ENCODE results near the gene SMARCAL1. TPM values are rescaled to one million over a fixed set of nuclear protein-coding genes. Genes with fewer than 3 reads are reported as not detected.

Gene SMARCAL1
- total and polyA plus RNA-seq, 2 of the 13 experiments (the other 11 are each of a cell fraction or from before 2014, with no cell fraction given): 12.7 to 21.3 TPM

GRCh38 chr2:216371721-216372702, 40.3 kb upstream of the SMARCAL1 start, which contains the start of gene MARCHF4 (continued):
- TF ChIP-seq, protein P1, sequence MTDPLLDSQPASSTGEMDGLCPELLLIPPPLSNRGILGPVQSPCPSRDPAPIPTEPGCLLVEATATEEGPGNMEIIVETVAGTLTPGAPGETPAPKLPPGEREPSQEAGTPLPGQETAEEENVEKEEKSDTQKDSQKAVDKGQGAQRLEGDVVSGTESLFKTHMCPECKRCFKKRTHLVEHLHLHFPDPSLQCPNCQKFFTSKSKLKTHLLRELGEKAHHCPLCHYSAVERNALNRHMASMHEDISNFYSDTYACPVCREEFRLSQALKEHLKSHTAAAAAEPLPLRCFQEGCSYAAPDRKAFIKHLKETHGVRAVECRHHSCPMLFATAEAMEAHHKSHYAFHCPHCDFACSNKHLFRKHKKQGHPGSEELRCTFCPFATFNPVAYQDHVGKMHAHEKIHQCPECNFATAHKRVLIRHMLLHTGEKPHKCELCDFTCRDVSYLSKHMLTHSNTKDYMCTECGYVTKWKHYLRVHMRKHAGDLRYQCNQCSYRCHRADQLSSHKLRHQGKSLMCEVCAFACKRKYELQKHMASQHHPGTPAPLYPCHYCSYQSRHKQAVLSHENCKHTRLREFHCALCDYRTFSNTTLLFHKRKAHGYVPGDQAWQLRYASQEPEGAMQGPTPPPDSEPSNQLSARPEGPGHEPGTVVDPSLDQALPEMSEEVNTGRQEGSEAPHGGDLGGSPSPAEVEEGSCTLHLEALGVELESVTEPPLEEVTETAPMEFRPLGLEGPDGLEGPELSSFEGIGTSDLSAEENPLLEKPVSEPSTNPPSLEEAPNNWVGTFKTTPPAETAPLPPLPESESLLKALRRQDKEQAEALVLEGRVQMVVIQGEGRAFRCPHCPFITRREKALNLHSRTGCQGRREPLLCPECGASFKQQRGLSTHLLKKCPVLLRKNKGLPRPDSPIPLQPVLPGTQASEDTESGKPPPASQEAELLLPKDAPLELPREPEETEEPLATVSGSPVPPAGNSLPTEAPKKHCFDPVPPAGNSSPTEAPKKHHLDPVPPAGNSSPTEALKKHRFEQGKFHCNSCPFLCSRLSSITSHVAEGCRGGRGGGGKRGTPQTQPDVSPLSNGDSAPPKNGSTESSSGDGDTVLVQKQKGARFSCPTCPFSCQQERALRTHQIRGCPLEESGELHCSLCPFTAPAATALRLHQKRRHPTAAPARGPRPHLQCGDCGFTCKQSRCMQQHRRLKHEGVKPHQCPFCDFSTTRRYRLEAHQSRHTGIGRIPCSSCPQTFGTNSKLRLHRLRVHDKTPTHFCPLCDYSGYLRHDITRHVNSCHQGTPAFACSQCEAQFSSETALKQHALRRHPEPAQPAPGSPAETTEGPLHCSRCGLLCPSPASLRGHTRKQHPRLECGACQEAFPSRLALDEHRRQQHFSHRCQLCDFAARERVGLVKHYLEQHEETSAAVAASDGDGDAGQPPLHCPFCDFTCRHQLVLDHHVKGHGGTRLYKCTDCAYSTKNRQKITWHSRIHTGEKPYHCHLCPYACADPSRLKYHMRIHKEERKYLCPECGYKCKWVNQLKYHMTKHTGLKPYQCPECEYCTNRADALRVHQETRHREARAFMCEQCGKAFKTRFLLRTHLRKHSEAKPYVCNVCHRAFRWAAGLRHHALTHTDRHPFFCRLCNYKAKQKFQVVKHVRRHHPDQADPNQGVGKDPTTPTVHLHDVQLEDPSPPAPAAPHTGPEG (CRISPR knock-in tag; IDR thresholded peaks at IDR 0.05): peak; percentile 52; the same call in 1 of the 2 replicates
- TF ChIP-seq ZNF703 (CRISPR knock-in tag; IDR thresholded peaks at IDR 0.05; ENCODE audit: borderline replicate concordance) (no peak), ZEB1 (IDR thresholded peaks at IDR 0.05; ENCODE audit: insufficient replicate concordance, low read depth) (no peak), KLF6 (CRISPR knock-in tag; IDR thresholded peaks at IDR 0.05) (peak; percentile 99), HNRNPLL (IDR thresholded peaks at IDR 0.05; ENCODE audit: low read depth, low read length, poor library complexity, severe bottlenecking) (peak; percentile 72), KDM1A (CRISPR knock-in tag; IDR thresholded peaks at IDR 0.05) (no peak), GATAD1 (CRISPR knock-in tag; IDR thresholded peaks at IDR 0.05) (peak; percentile 62), NAIF1 (CRISPR knock-in tag; IDR thresholded peaks at IDR 0.05; ENCODE audit: borderline replicate concordance) (0 out of 2 replicates have a peak, but pooled peaks have one; percentile 72), ZNF460 (CRISPR knock-in tag; IDR thresholded peaks at IDR 0.05; ENCODE audit: borderline replicate concordance) (no peak), ZFP62 (CRISPR knock-in tag; IDR thresholded peaks at IDR 0.05) (no peak), HMG20B (CRISPR knock-in tag; conservative IDR thresholded peaks at IDR 0.05) (peak; percentile 80; the same call in 1 of the 2 replicates), TEAD3 (CRISPR knock-in tag; optimal IDR thresholded peaks at IDR 0.05; ENCODE audit: borderline replicate concordance) (no peak), GTF2F1 (IDR thresholded peaks at IDR 0.05; ENCODE audit: low read length) (no peak), TRIM24 (CRISPR knock-in tag; IDR thresholded peaks at IDR 0.05) (no peak), ZNF629 (CRISPR knock-in tag; conservative IDR thresholded peaks at IDR 0.05) (no peak), SP140L (CRISPR knock-in tag; IDR thresholded peaks at IDR 0.05; ENCODE audit: borderline replicate concordance) (peak; percentile 70; the same call in 1 of the 2 replicates)
- TF ChIP-seq, protein P2, sequence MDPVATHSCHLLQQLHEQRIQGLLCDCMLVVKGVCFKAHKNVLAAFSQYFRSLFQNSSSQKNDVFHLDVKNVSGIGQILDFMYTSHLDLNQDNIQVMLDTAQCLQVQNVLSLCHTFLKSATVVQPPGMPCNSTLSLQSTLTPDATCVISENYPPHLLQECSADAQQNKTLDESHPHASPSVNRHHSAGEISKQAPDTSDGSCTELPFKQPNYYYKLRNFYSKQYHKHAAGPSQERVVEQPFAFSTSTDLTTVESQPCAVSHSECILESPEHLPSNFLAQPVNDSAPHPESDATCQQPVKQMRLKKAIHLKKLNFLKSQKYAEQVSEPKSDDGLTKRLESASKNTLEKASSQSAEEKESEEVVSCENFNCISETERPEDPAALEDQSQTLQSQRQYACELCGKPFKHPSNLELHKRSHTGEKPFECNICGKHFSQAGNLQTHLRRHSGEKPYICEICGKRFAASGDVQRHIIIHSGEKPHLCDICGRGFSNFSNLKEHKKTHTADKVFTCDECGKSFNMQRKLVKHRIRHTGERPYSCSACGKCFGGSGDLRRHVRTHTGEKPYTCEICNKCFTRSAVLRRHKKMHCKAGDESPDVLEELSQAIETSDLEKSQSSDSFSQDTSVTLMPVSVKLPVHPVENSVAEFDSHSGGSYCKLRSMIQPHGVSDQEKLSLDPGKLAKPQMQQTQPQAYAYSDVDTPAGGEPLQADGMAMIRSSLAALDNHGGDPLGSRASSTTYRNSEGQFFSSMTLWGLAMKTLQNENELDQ (CRISPR knock-in tag; IDR thresholded peaks at IDR 0.05; ENCODE audit: borderline replicate concordance): peak; percentile 95
- TF ChIP-seq, protein P3, sequence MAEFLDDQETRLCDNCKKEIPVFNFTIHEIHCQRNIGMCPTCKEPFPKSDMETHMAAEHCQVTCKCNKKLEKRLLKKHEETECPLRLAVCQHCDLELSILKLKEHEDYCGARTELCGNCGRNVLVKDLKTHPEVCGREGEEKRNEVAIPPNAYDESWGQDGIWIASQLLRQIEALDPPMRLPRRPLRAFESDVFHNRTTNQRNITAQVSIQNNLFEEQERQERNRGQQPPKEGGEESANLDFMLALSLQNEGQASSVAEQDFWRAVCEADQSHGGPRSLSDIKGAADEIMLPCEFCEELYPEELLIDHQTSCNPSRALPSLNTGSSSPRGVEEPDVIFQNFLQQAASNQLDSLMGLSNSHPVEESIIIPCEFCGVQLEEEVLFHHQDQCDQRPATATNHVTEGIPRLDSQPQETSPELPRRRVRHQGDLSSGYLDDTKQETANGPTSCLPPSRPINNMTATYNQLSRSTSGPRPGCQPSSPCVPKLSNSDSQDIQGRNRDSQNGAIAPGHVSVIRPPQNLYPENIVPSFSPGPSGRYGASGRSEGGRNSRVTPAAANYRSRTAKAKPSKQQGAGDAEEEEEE (CRISPR knock-in tag; IDR thresholded peaks at IDR 0.05; ENCODE audit: borderline replicate concordance): no peak
